Mesenchymal stem cell (in vitro differentiated cells and primary cell): Measurements from ENCODE around the gene SPG11.

Experiments used
- DNase-seq: peaks from one replicate; pipeline ENCODE4 v3.0.0-alpha.2; 2013
- H2AFZ ChIP-seq: one replicate; pipeline ENCODE4 v1.6.1; 2013; ENCODE audit warnings: low read depth, mild to moderate bottlenecking, control low read depth, inconsistent platforms, low read length, moderate library complexity
- H2AK5ac ChIP-seq: 2 replicates; pipeline ENCODE4 v1.6.1; 2013; ENCODE audit warnings: low read length, moderate library complexity, mild to moderate bottlenecking, inconsistent platforms; ENCODE audit not compliant: severe bottlenecking
- H2BK120ac ChIP-seq: one replicate; pipeline ENCODE4 v1.6.1; 2013; ENCODE audit warnings: low read depth, mild to moderate bottlenecking, inconsistent platforms, low read length, moderate library complexity
- H2BK12ac ChIP-seq, 2 experiments: one replicate each; pipeline ENCODE4 v1.6.1; 2013; ENCODE audit warnings: inconsistent platforms in 2 of 2, low read length in 2 of 2, mild to moderate bottlenecking in 2 of 2, moderate library complexity in 2 of 2, control low read depth in 1 of 2
- H2BK15ac ChIP-seq: one replicate; pipeline ENCODE4 v1.6.1; 2013; ENCODE audit warnings: mild to moderate bottlenecking, low read depth, inconsistent platforms; ENCODE audit not compliant: poor library complexity, severe bottlenecking
- H2BK5ac ChIP-seq: 2 replicates; pipeline ENCODE4 v1.6.1; 2013; ENCODE audit warnings: low read depth, mild to moderate bottlenecking, low read length, control low read depth, inconsistent platforms; ENCODE audit not compliant: poor library complexity, severe bottlenecking
- H3K14ac ChIP-seq, 2 experiments: one replicate each; pipeline ENCODE4 v1.6.1; 2013; ENCODE audit warnings: inconsistent platforms in 2 of 2, low read length in 2 of 2, control low read depth in 1 of 2, mild to moderate bottlenecking in 1 of 2, moderate library complexity in 1 of 2
- H3K18ac ChIP-seq, 2 experiments: one replicate each; pipeline ENCODE4 v1.6.1; 2013; ENCODE audit warnings: inconsistent platforms in 2 of 2, low read length in 2 of 2, control low read depth in 1 of 2, low read depth in 1 of 2, mild to moderate bottlenecking in 1 of 2
- H3K23ac ChIP-seq, 2 experiments: one replicate each; pipeline ENCODE4 v1.6.1; 2013; ENCODE audit warnings: inconsistent platforms in 2 of 2, low read length in 2 of 2, mild to moderate bottlenecking in 2 of 2, moderate library complexity in 2 of 2, control low read depth in 1 of 2
- H3K27ac ChIP-seq: 2 replicates; pipeline ENCODE4 v1.5.1; 2013; ENCODE audit warnings: mild to moderate bottlenecking, moderate library complexity, low read length, control low read depth, inconsistent platforms; ENCODE audit not compliant: poor library complexity, severe bottlenecking
- H3K27me3 ChIP-seq, 2 experiments: 2 replicates each; pipeline versions ENCODE4 v1.6.1 to v1.7.0; 2013; ENCODE audit warnings: low read length in 2 of 2, mild to moderate bottlenecking in 2 of 2, moderate library complexity in 2 of 2, control low read depth in 1 of 2, inconsistent platforms in 1 of 2; ENCODE audit not compliant: control insufficient read depth in 1 of 2, insufficient read depth in 1 of 2
- H3K36me3 ChIP-seq, 2 experiments: 2 replicates each; pipeline versions ENCODE4 v1.6.1 to v1.7.0; 2013; ENCODE audit warnings: low read length in 2 of 2, control low read depth in 1 of 2, inconsistent platforms in 1 of 2, low read depth in 1 of 2, mild to moderate bottlenecking in 1 of 2; ENCODE audit not compliant: insufficient read depth in 2 of 2, control insufficient read depth in 1 of 2
- H3K4ac ChIP-seq, 2 experiments: one replicate each; pipeline ENCODE4 v1.6.1; 2013; ENCODE audit warnings: inconsistent platforms in 2 of 2, low read length in 2 of 2, mild to moderate bottlenecking in 2 of 2, moderate library complexity in 2 of 2, control low read depth in 1 of 2, low read depth in 1 of 2
- H3K4me1 ChIP-seq: 2 replicates; pipeline ENCODE4 v1.6.1; 2013; ENCODE audit warnings: low read depth, low read length, control low read depth; ENCODE audit not compliant: control insufficient read depth, insufficient read depth
- H3K4me2 ChIP-seq: 2 replicates; pipeline ENCODE4 v1.6.1; 2013; ENCODE audit warnings: low read length, mild to moderate bottlenecking, inconsistent platforms; ENCODE audit not compliant: poor library complexity, severe bottlenecking
- H3K4me3 ChIP-seq, 2 experiments: 2 replicates each; pipeline versions ENCODE4 v1.5.1 to v1.7.0; 2013; ENCODE audit warnings: low read length in 2 of 2, mild to moderate bottlenecking in 2 of 2, control low read depth in 1 of 2, low read depth in 1 of 2; ENCODE audit not compliant: insufficient read depth in 1 of 2
- H3K79me1 ChIP-seq: replicated peaks from 2 replicates; pipeline ENCODE4 v1.6.1; 2013; ENCODE audit warnings: mild to moderate bottlenecking, control low read depth, low read length, inconsistent platforms; ENCODE audit not compliant: poor library complexity, severe bottlenecking
- H3K9ac ChIP-seq: 2 replicates; pipeline ENCODE4 v1.7.0; 2013; ENCODE audit warnings: mild to moderate bottlenecking, low read length, moderate library complexity
- H3K9me3 ChIP-seq: 2 replicates; pipeline ENCODE4 v1.7.0; 2013; ENCODE audit warnings: mild to moderate bottlenecking, low read length; ENCODE audit not compliant: control insufficient read depth
- H4K8ac ChIP-seq: one replicate; pipeline ENCODE4 v1.6.1; 2013; ENCODE audit warnings: inconsistent platforms, mild to moderate bottlenecking, low read length, moderate library complexity
- H4K91ac ChIP-seq: one replicate; pipeline ENCODE4 v1.6.1; 2013; ENCODE audit warnings: mild to moderate bottlenecking, low read length, inconsistent platforms
- WGBS: methylation state at CpG from one replicate; pipeline ENCODE4 v1.1.7; 2013; ENCODE audit warnings: mixed read lengths; 5-methylcytosine and 5-hydroxymethylcytosine counted together

Gene SPG11

GRCh38 chr15:44668921-44669320 lies 5.5 kb upstream of the SPG11 start:
- Histone ChIP-seq H2BK12ac (no peak overlapping the region), H3K79me1 (no peaks in the 10 kb centered on the region), H3K23ac (no peak overlapping the region), H3K27me3 (peaks cover 5 to 10% of the 10 kb centered on the region in 2 experiments), H2AFZ (no peak overlapping the region), H3K9me3 (no peaks in the 10 kb centered on the region), H3K4me3 (no peak overlapping the region), H3K36me3 (no peaks in the 10 kb centered on the region), H3K9ac (no peak overlapping the region), H3K27ac (no peak overlapping the region), H2BK15ac (no peak overlapping the region), H3K4me2 (no peak overlapping the region), H3K18ac (no peak overlapping the region), H4K91ac (peak overlapping the region; percentile 35), H2BK120ac (no peak overlapping the region), H2BK5ac (no peak overlapping the region), H3K4ac (no peak overlapping the region), H4K8ac (no peak overlapping the region), H2AK5ac (no peak overlapping the region), H3K14ac (no peak overlapping the region), H3K4me1 (no peaks in the 10 kb centered on the region)
- WGBS: 63% methylated on average over 2 of the region's 2 CpGs
- no peak for DNase-seq

- Histone ChIP-seq H4K91ac (no peak overlapping the region), H3K23ac (no peak overlapping the region), H2AFZ (no peak overlapping the region), H2BK120ac (no peak overlapping the region), H2BK5ac (no peak overlapping the region), H3K27me3 (peaks cover 0 to 6% of the 10 kb centered on the region in 2 experiments), H3K4me3 (no peak overlapping the region), H3K4me1 (peaks cover 5% of the 10 kb centered on the region), H2BK15ac (no peak overlapping the region), H3K27ac (no peak overlapping the region), H3K9ac (no peak overlapping the region), H2BK12ac (no peak overlapping the region), H3K9me3 (no peaks in the 10 kb centered on the region), H2AK5ac (no peak overlapping the region), H4K8ac (no peak overlapping the region), H3K4ac (no peak overlapping the region), H3K36me3 (no peaks in the 10 kb centered on the region), H3K79me1 (peaks cover 2% of the 10 kb centered on the region), H3K4me2 (no peak overlapping the region), H3K14ac (no peak overlapping the region), H3K18ac (no peak overlapping the region)
- WGBS: 85% methylated on average over 3 of the region's 3 CpGs
- no peak for DNase-seq
Observed at GRCh38 chr15:44667039-44667360, 3.5 kb upstream of the SPG11 start.

GRCh38 chr15:44666210-44667038 lies 3.0 kb upstream of the SPG11 start:
- 37% methylated on average over 4 of the region's 5 CpGs for WGBS
- Histone ChIP-seq H2BK120ac (no peak overlapping the region), H3K4me1 (peaks cover 5% of the 10 kb centered on the region)

GRCh38 chr15:44662478-44663409 lies 718 bp downstream of the SPG11 start:
- peak overlapping the region; percentile 56 to 89 for H2BK12ac ChIP-seq
- no peaks in the 10 kb centered on the region for H3K9me3 ChIP-seq
- H2AK5ac ChIP-seq: peak overlapping the region; percentile 74
- peaks cover 6% of the 10 kb centered on the region for H3K79me1 ChIP-seq
- H3K4ac ChIP-seq: peak overlapping the region; percentile 99 to 100
- WGBS: 28% methylated on average over 24 of the region's 34 CpGs
- peak overlapping the region; percentile 78 for H2AFZ ChIP-seq
- peak overlapping the region; percentile 97 for H2BK5ac ChIP-seq
- H3K4me2 ChIP-seq: peak overlapping the region; percentile 84
- peak overlapping the region; percentile 90 for H3K27ac ChIP-seq
- H3K23ac ChIP-seq: no peak overlapping the region
- DNase-seq: peak; percentile 72
- peak overlapping the region; percentile 94 to 99 for H3K18ac ChIP-seq
- peak overlapping the region; percentile 98 for H2BK15ac ChIP-seq
- peaks cover 5% of the 10 kb centered on the region for H3K4me1 ChIP-seq
- H3K9ac ChIP-seq: peak overlapping the region; percentile 97
- peak overlapping the region; percentile 91 to 98 for H3K4me3 ChIP-seq
- peak overlapping the region; percentile 98 for H4K8ac ChIP-seq
- peak overlapping the region; percentile 88 for H2BK120ac ChIP-seq
- H3K27me3 ChIP-seq: no peaks in the 10 kb centered on the region
- peak overlapping the region in 1 of 2 experiments; percentile 9 for H3K14ac ChIP-seq
- peaks cover 0 to 22% of the 10 kb centered on the region in 2 experiments for H3K36me3 ChIP-seq
- H4K91ac ChIP-seq: peak overlapping the region; percentile 99

More at GRCh38 chr15:44666210-44667038, 3.0 kb upstream of the SPG11 start:
- peaks cover 0 to 6% of the 10 kb centered on the region in 2 experiments for H3K27me3 ChIP-seq
- H2AK5ac ChIP-seq: no peak overlapping the region
- H2BK5ac ChIP-seq: no peak overlapping the region
- H2AFZ ChIP-seq: no peak overlapping the region
- DNase-seq: no peak
- no peaks in the 10 kb centered on the region for H3K36me3 ChIP-seq
- H2BK12ac ChIP-seq: no peak overlapping the region
- no peak overlapping the region for H3K23ac ChIP-seq
- no peak overlapping the region for H4K91ac ChIP-seq
- no peak overlapping the region for H3K14ac ChIP-seq
- peaks cover 2% of the 10 kb centered on the region for H3K79me1 ChIP-seq
- H3K4me3 ChIP-seq: no peak overlapping the region
- no peak overlapping the region for H3K4ac ChIP-seq
- H3K9ac ChIP-seq: no peak overlapping the region
- H3K9me3 ChIP-seq: no peaks in the 10 kb centered on the region
- no peak overlapping the region for H2BK15ac ChIP-seq
- no peak overlapping the region for H4K8ac ChIP-seq
- H3K27ac ChIP-seq: no peak overlapping the region
- no peak overlapping the region for H3K18ac ChIP-seq
- H3K4me2 ChIP-seq: no peak overlapping the region
